NCI-H2171 treated with DMSO at 0.1 percent for 48 hours (cell line): Measurements from ENCODE around the gene ZP1.

ENCODE experiments used
- DNase-seq: peaks from one replicate; lab custom pipeline; 2025; lab: John Stamatoyannopoulos, UW

ZP1 gene

GRCh38 chr11:60910281-60910687, 42.9 kb downstream of the ZP1 start:
- no peak for DNase-seq

- no peak for DNase-seq
Observed at GRCh38 chr11:60910711-60911380, 43.5 kb downstream of the ZP1 start.

- DNase-seq: no peak
Observed at GRCh38 chr11:60912223-60912850, 45.0 kb downstream of the ZP1 start.

- no peak for DNase-seq
Observed at GRCh38 chr11:60912851-60913528, 45.6 kb downstream of the ZP1 start.

- DNase-seq: peak; percentile 97
Observed at GRCh38 chr11:60913793-60914632, 46.7 kb downstream of the ZP1 start, which contains the start of gene TMEM109. Gene TMEM109 (plus strand): TSS chr11:60914158. CDS start chr11:60919694, 5,536 bp downstream.

- DNase-seq: peak; percentile 41
Observed at GRCh38 chr11:60914633-60915247, 47.4 kb downstream of the ZP1 start.

GRCh38 chr11:60915248-60915914, 48.0 kb downstream of the ZP1 start:
- DNase-seq: no peak

GRCh38 chr11:60916669-60917206, 49.4 kb downstream of the ZP1 start:
- DNase-seq: peak; percentile 21

- no peak for DNase-seq
Observed at GRCh38 chr11:60917267-60917666, 49.9 kb downstream of the ZP1 start.

GRCh38 chr11:60918251-60918938, 51.1 kb downstream of the ZP1 start:
- DNase-seq: no peak

GRCh38 chr11:60918939-60919265, 51.6 kb downstream of the ZP1 start:
- no peak for DNase-seq

- DNase-seq: no peak
Observed at GRCh38 chr11:60919320-60919719, 52.0 kb downstream of the ZP1 start.

GRCh38 chr11:60919956-60920355, 52.6 kb downstream of the ZP1 start:
- DNase-seq: no peak

- no peak for DNase-seq
Observed at GRCh38 chr11:60921259-60921658, 53.9 kb downstream of the ZP1 start.

GRCh38 chr11:60921777-60922335, 54.5 kb downstream of the ZP1 start:
- no peak for DNase-seq

- DNase-seq: no peak
Observed at GRCh38 chr11:60922906-60923305, 55.6 kb downstream of the ZP1 start.

- DNase-seq: peak; percentile 38
Observed at GRCh38 chr11:60923326-60923725, 56.0 kb downstream of the ZP1 start.

GRCh38 chr11:60923800-60924109, 56.4 kb downstream of the ZP1 start:
- DNase-seq: no peak

GRCh38 chr11:60924110-60924905, 57.0 kb downstream of the ZP1 start, which contains the start of gene TMEM132A:
Gene TMEM132A (plus strand): TSS chr11:60924460. CDS start chr11:60924634, 174 bp downstream.
- peak; percentile 82 for DNase-seq
